Myometrial cell (primary cell): ENCODE data around the gene DUX4. TPM values are rescaled to one million over a fixed set of nuclear protein-coding genes. Genes with fewer than 3 reads are reported as not detected.

Experiments used
- total RNA-seq: library from RNA; depleted of rRNA; stranded (reverse); fragments of >200 nt; gene quantifications from 2 replicates; pipeline ENCODE4 v1.2.3, GENCODE V29; 2015

DUX4 gene
- total RNA-seq: not detected in 2 replicates

DNA sequence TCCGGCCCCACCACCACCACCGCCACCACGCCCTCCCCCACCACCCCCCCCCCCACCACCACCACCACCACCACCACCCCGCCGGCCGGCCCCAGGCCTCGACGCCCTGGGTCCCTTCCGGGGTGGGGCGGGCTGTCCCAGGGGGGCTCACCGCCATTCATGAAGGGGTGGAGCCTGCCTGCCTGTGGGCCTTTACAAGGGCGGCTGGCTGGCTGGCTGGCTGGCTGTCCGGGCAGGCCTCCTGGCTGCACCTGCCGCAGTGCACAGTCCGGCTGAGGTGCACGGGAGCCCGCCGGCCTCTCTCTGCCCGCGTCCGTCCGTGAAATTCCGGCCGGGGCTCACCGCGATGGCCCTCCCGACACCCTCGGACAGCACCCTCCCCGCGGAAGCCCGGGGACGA lies at the start of gene DUX4:
TSS of gene DUX4 (plus strand) at position 347 of the 400 bp plus-strand sequence. CDS start at position 347, 0 bp downstream.

Other genes with a start within 250 kb of the DUX4 start
- gene FRG1, start 232.9 kb upstream of the DUX4 start, total RNA-seq: 28.5 and 45.2 TPM in 2 replicates
- gene FRG2, start 146.5 kb upstream of the DUX4 start, total RNA-seq: not detected in 2 replicates
- gene DBET, start 109.3 kb upstream of the DUX4 start, total RNA-seq: not detected in 2 replicates